ENCODE data around the gene CS. TPM values are rescaled to one million over a fixed set of nuclear protein-coding genes. Genes with fewer than 3 reads are reported as not detected.
"Not testable (repeated sequence)": the region's sequence is repeated elsewhere in the genome, so short reads cannot be mapped to it uniquely, and the experiment has no call there.

Gene CS
- 100 to 1,000 TPM; 279 to 286 TPM for total RNA-seq
- polyA plus RNA-seq = 78.8 TPM

GRCh38 chr12:56299853-56300643, at the start of gene CS:
Gene CS (minus strand): TSS chr12:56300330. CDS start chr12:56300201, 129 bp downstream.
- H3K4me1 Mint-ChIP-seq = peaks cover 47 to 65% (median 64%) of the 10 kb centered on the region in 3 donors
- H3K27ac ChIP-seq (ENCODE audit: low read depth, low read length) = peak within 1 kb of the TSS; percentile 90
- peaks cover 44% of the 10 kb centered on the region for H3K4me1 ChIP-seq (ENCODE audit: insufficient read depth, low read length)
- DNase-seq = peak; percentile 99
- H3K27me3 ChIP-seq (ENCODE audit: insufficient read depth, low read length, poor library complexity, severe bottlenecking) = no peaks in the 10 kb centered on the region
- peak within 1 kb of the TSS; percentile 85 for H3K4me3 ChIP-seq (ENCODE audit: low read length)
- H3K9me3 Mint-ChIP-seq = no peaks in the 10 kb centered on the region
- peaks cover 7% of the 10 kb centered on the region for H3K36me3 ChIP-seq (ENCODE audit: insufficient read depth, low read length)
- no peaks in the 10 kb centered on the region for H3K27me3 Mint-ChIP-seq
- POLR2A ChIA-PET = interaction anchor here (0.7 to 2.1 kb wide), 8 partner anchors 10 to 195 kb away, joined by 3 to 6 read pairs (median 4); partner anchors contain the start of genes CNPY2, IL23A, PA2G4 and STAT2
- CTCF ChIA-PET = interaction anchor here (0.6 to 1.8 kb wide), 8 partner anchors 13 to 182 kb away, joined by 3 to 8 read pairs (median 4); partner anchors contain the start of genes PAN2, RNF41, SMARCC2 and ZC3H10
- H3K4me3 Mint-ChIP-seq = peak within 1 kb of the TSS; percentile 94 to 98 (median 95)
- H3K27ac Mint-ChIP-seq = peak within 1 kb of the TSS; percentile 93 to 99 (median 98)
- no peaks in the 10 kb centered on the region for H3K9me3 ChIP-seq (ENCODE audit: low read length)
- peaks cover 0 to 27% (median 4%) of the 10 kb centered on the region in 3 donors for H3K36me3 Mint-ChIP-seq

GRCh38 chr12:56348776-56349175, 48.6 kb upstream of the CS start:
- Mint-ChIP-seq H3K9me3 (no peaks in the 10 kb centered on the region), H3K36me3 (peaks cover 0 to 83% (median 20%) of the 10 kb centered on the region in 3 donors), H3K27ac (peak overlapping the region in 2 of 8 donors; percentile 33 to 67), H3K4me3 (no peak overlapping the region), H3K4me1 (peaks cover 0 to 3% (median 0%) of the 10 kb centered on the region in 3 donors), H3K27me3 (no peaks in the 10 kb centered on the region)
- Histone ChIP-seq H3K27me3 (ENCODE audit: insufficient read depth, low read length, poor library complexity, severe bottlenecking) (no peaks in the 10 kb centered on the region), H3K9me3 (ENCODE audit: low read length) (no peaks in the 10 kb centered on the region), H3K27ac (ENCODE audit: low read depth, low read length) (no peak overlapping the region), H3K4me1 (ENCODE audit: insufficient read depth, low read length) (no peaks in the 10 kb centered on the region), H3K36me3 (ENCODE audit: insufficient read depth, low read length) (peaks cover 42% of the 10 kb centered on the region), H3K4me3 (ENCODE audit: low read length) (no peak overlapping the region)
- POLR2A ChIA-PET = no interaction called here
- CTCF ChIA-PET = interaction anchor here (1.3 to 2.0 kb wide), 3 partner anchors 11 to 231 kb away, joined by 3 to 6 read pairs (median 6); partner anchors contain the start of genes STAT2 and ZC3H10
- no peak for DNase-seq

GRCh38 chr12:56347255-56347654, 47.1 kb upstream of the CS start:
- H3K27me3 Mint-ChIP-seq; H3K4me3 ChIP-seq (ENCODE audit: low read length); H3K4me1 Mint-ChIP-seq; H3K9me3 ChIP-seq (ENCODE audit: low read length); H3K4me1 ChIP-seq (ENCODE audit: insufficient read depth, low read length); H3K9me3 Mint-ChIP-seq; DNase-seq; H3K27ac ChIP-seq (ENCODE audit: low read depth, low read length); H3K27me3 ChIP-seq (ENCODE audit: insufficient read depth, low read length, poor library complexity, severe bottlenecking); H3K4me3 Mint-ChIP-seq: not testable (repeated sequence)
- ChIA-PET POLR2A (interaction anchor here (0.9 kb wide), 1 partner anchor 13 kb away, joined by 3 read pairs; the partner anchor contains the start of gene STAT2), CTCF (interaction anchor here (1.8 kb wide), 1 partner anchor 11 kb away, joined by 6 read pairs; no protein-coding TSS in a partner anchor)
- peaks cover 49% of the 10 kb centered on the region for H3K36me3 ChIP-seq (ENCODE audit: insufficient read depth, low read length)
- H3K27ac Mint-ChIP-seq = peak overlapping the region in 3 of 8 donors; percentile 45 to 62 (median 51)
- H3K36me3 Mint-ChIP-seq = peaks cover 0 to 85% (median 28%) of the 10 kb centered on the region in 3 donors

GRCh38 chr12:56346675-56347074, 46.5 kb upstream of the CS start:
- Histone ChIP-seq H3K9me3 (ENCODE audit: low read length) (no peaks in the 10 kb centered on the region), H3K27ac (ENCODE audit: low read depth, low read length) (no peak overlapping the region), H3K36me3 (ENCODE audit: insufficient read depth, low read length) (peaks cover 49% of the 10 kb centered on the region), H3K4me1 (ENCODE audit: insufficient read depth, low read length) (no peaks in the 10 kb centered on the region), H3K4me3 (ENCODE audit: low read length) (no peak overlapping the region), H3K27me3 (ENCODE audit: insufficient read depth, low read length, poor library complexity, severe bottlenecking) (no peaks in the 10 kb centered on the region)
- peak overlapping the region in 6 of 8 donors; percentile 14 to 87 (median 48) for H3K27ac Mint-ChIP-seq
- no peaks in the 10 kb centered on the region for H3K9me3 Mint-ChIP-seq
- no peaks in the 10 kb centered on the region for H3K27me3 Mint-ChIP-seq
- H3K36me3 Mint-ChIP-seq = peaks cover 0 to 87% (median 28%) of the 10 kb centered on the region in 3 donors
- ChIA-PET CTCF (interaction anchor here (1.0 to 1.8 kb wide), 2 partner anchors 12 to 118 kb away, joined by 3 to 6 read pairs; no protein-coding TSS in a partner anchor), POLR2A (no interaction called here)
- H3K4me1 Mint-ChIP-seq = peaks cover 0 to 3% (median 0%) of the 10 kb centered on the region in 3 donors
- peak in 1 of 5 donors; percentile 50 for DNase-seq
- H3K4me3 Mint-ChIP-seq = no peak overlapping the region

GRCh38 chr12:56342290-56342689, 42.2 kb upstream of the CS start:
- H3K27me3 Mint-ChIP-seq; H3K27me3 ChIP-seq (ENCODE audit: insufficient read depth, low read length, poor library complexity, severe bottlenecking); H3K4me3 Mint-ChIP-seq; H3K4me3 ChIP-seq (ENCODE audit: low read length); H3K27ac ChIP-seq (ENCODE audit: low read depth, low read length); H3K9me3 ChIP-seq (ENCODE audit: low read length); H3K9me3 Mint-ChIP-seq; DNase-seq: not testable (repeated sequence)
- H3K27ac Mint-ChIP-seq = peak overlapping the region in 3 of 8 donors; percentile 37 to 80 (median 60)
- H3K4me1 ChIP-seq (ENCODE audit: insufficient read depth, low read length) = peaks cover 31% of the 10 kb centered on the region
- POLR2A ChIA-PET = interaction anchor here (0.8 kb wide), 1 partner anchor 34 kb away, joined by 7 read pairs; no protein-coding TSS in a partner anchor
- peaks cover 24 to 38% (median 33%) of the 10 kb centered on the region in 3 donors for H3K4me1 Mint-ChIP-seq
- CTCF ChIA-PET = interaction anchor here (0.6 kb wide), 1 partner anchor 21 kb away, joined by 3 read pairs; no protein-coding TSS in a partner anchor
- H3K36me3 Mint-ChIP-seq = peaks cover 0 to 62% (median 13%) of the 10 kb centered on the region in 3 donors
- H3K36me3 ChIP-seq (ENCODE audit: insufficient read depth, low read length) = peaks cover 24% of the 10 kb centered on the region

- H3K27me3 ChIP-seq (ENCODE audit: insufficient read depth, low read length, poor library complexity, severe bottlenecking) = no peaks in the 10 kb centered on the region
- no peak overlapping the region for H3K27ac ChIP-seq (ENCODE audit: low read depth, low read length)
- H3K9me3 ChIP-seq (ENCODE audit: low read length) = no peaks in the 10 kb centered on the region
- Mint-ChIP-seq H3K36me3 (peaks cover 0 to 55% (median 13%) of the 10 kb centered on the region in 3 donors), H3K4me1 (peaks cover 25 to 43% (median 36%) of the 10 kb centered on the region in 3 donors), H3K4me3 (no peak overlapping the region), H3K27ac (peak overlapping the region; percentile 12 to 74 (median 42)), H3K9me3 (no peaks in the 10 kb centered on the region), H3K27me3 (no peaks in the 10 kb centered on the region)
- H3K4me3 ChIP-seq (ENCODE audit: low read length) = no peak overlapping the region
- peaks cover 31% of the 10 kb centered on the region for H3K4me1 ChIP-seq (ENCODE audit: insufficient read depth, low read length)
- ChIA-PET CTCF (interaction anchor here (1.1 to 1.9 kb wide), 3 partner anchors 18 to 152 kb away, joined by 3 to 6 read pairs (median 5); partner anchors contain the start of genes SMARCC2 and STAT2), POLR2A (interaction anchor here (0.8 kb wide), 1 partner anchor 33 kb away, joined by 7 read pairs; no protein-coding TSS in a partner anchor)
- DNase-seq = no peak
- H3K36me3 ChIP-seq (ENCODE audit: insufficient read depth, low read length) = peaks cover 24% of the 10 kb centered on the region
These were observed 41.5 kb upstream of the CS start for GRCh38 chr12:56341616-56342015.

GRCh38 chr12:56339158-56339422, 39.0 kb upstream of the CS start:
- peak overlapping the region; percentile 43 for H3K27ac ChIP-seq (ENCODE audit: low read depth, low read length)
- ChIA-PET CTCF (interaction anchor here (0.7 to 8.1 kb wide), 5 partner anchors 11 to 125 kb away, joined by 3 to 49 read pairs (median 4); partner anchors contain the start of genes CNPY2 and STAT2), POLR2A (interaction anchor here (0.8 to 3.1 kb wide), 8 partner anchors 21 to 221 kb away, joined by 3 to 49 read pairs (median 5); partner anchors contain the start of genes CNPY2, CS, ESYT1 and RNF41)
- H3K9me3 ChIP-seq (ENCODE audit: low read length) = no peaks in the 10 kb centered on the region
- H3K4me1 ChIP-seq (ENCODE audit: insufficient read depth, low read length) = peaks cover 38% of the 10 kb centered on the region
- H3K4me1 Mint-ChIP-seq = peaks cover 27 to 55% (median 45%) of the 10 kb centered on the region in 3 donors
- no peaks in the 10 kb centered on the region for H3K9me3 Mint-ChIP-seq
- peaks cover 0 to 38% (median 8%) of the 10 kb centered on the region in 3 donors for H3K36me3 Mint-ChIP-seq
- H3K4me3 ChIP-seq (ENCODE audit: low read length) = peak overlapping the region; percentile 63
- peaks cover 17% of the 10 kb centered on the region for H3K36me3 ChIP-seq (ENCODE audit: insufficient read depth, low read length)
- H3K27me3 Mint-ChIP-seq = peaks cover 0 to under 1% of the 10 kb centered on the region in 2 donors
- no peaks in the 10 kb centered on the region for H3K27me3 ChIP-seq (ENCODE audit: insufficient read depth, low read length, poor library complexity, severe bottlenecking)
- peak overlapping the region; percentile 82 to 94 (median 91) for H3K4me3 Mint-ChIP-seq
- peak overlapping the region; percentile 90 to 100 (median 98) for H3K27ac Mint-ChIP-seq
- no peak for DNase-seq
